ENCODE data around the gene DCK.

- TF ChIP-seq ZNF274 (IDR thresholded peaks at IDR 0.05; ENCODE audit: low read depth, low read length), result no peak
- no peak for TF ChIP-seq YY1 (IDR thresholded peaks at IDR 0.05; ENCODE audit: insufficient read depth, insufficient read length)
- no peak for TF ChIP-seq SUZ12 (IDR thresholded peaks at IDR 0.05; ENCODE audit: extremely low read depth, insufficient read depth, insufficient read length)
Measured at GRCh38 chr4:70958681-70959080, 34.8 kb upstream of the DCK start.

Measured in NT2/D1 (cell line).